ENCODE data around the gene PRSS38. TPM values are rescaled to one million over a fixed set of nuclear protein-coding genes. Genes with fewer than 3 reads are reported as not detected.

PRSS38 gene
- total RNA-seq, 6 donors from 2014 or later: not detected

GRCh38 chr1:227777646-227778045 is 37.8 kb upstream of the PRSS38 start:
- DNase-seq (no peak), ATAC-seq (ENCODE audit: low FRiP score in 2 of 2) (no peak)
- WGBS, 2 donors: 94 to 97% methylated on average over 4 of the region's 4 CpGs
- Histone ChIP-seq H3K4me3 (no peak overlapping the region), H3K27ac (no peak overlapping the region), H3K36me3 (peaks cover 0 to 43% (median 14%) of the 10 kb centered on the region in 4 donors), H3K4me1 (no peaks in the 10 kb centered on the region), H3K9me3 (no peaks in the 10 kb centered on the region), H3K27me3 (no peaks in the 10 kb centered on the region)
- TF ChIP-seq EP300 (IDR thresholded peaks at IDR 0.05) (no peak), CTCF (IDR thresholded peaks at IDR 0.05) (no peak), POLR2A (IDR thresholded peaks at IDR 0.05) (no peak), POLR2AphosphoS5 (IDR thresholded peaks at IDR 0.05) (no peak)

GRCh38 chr1:227778401-227778947 is 37.0 kb upstream of the PRSS38 start:
- TF ChIP-seq POLR2A (IDR thresholded peaks at IDR 0.05): no peak
- no peak for TF ChIP-seq CTCF (IDR thresholded peaks at IDR 0.05)
- no peak for TF ChIP-seq EP300 (IDR thresholded peaks at IDR 0.05)
- no peak for TF ChIP-seq POLR2AphosphoS5 (IDR thresholded peaks at IDR 0.05)

GRCh38 chr1:227779021-227779441 is 36.4 kb upstream of the PRSS38 start:
- ATAC-seq (ENCODE audit: low FRiP score in 2 of 2) (peak in 1 of 2 donors; percentile 36), DNase-seq (no peak)
- Histone ChIP-seq H3K9me3 (no peaks in the 10 kb centered on the region), H3K27me3 (no peaks in the 10 kb centered on the region), H3K36me3 (peaks cover 0 to 40% (median 14%) of the 10 kb centered on the region in 4 donors), H3K4me1 (no peaks in the 10 kb centered on the region), H3K4me3 (no peak overlapping the region), H3K27ac (no peak overlapping the region)
- WGBS, 2 donors: 94 to 100% methylated on average over 4 to 10 of the region's 10 CpGs
- no peak for TF ChIP-seq POLR2AphosphoS5 (IDR thresholded peaks at IDR 0.05)
- no peak for TF ChIP-seq CTCF (IDR thresholded peaks at IDR 0.05)
- no peak for TF ChIP-seq EP300 (IDR thresholded peaks at IDR 0.05)
- no peak for TF ChIP-seq POLR2A (IDR thresholded peaks at IDR 0.05)

More at GRCh38 chr1:227778401-227778947, 37.0 kb upstream of the PRSS38 start:
- H3K4me3 ChIP-seq: no peak overlapping the region
- 95 to 100% methylated on average over 3 to 8 of the region's 8 CpGs for WGBS, 2 donors
- H3K9me3 ChIP-seq: no peaks in the 10 kb centered on the region
- no peaks in the 10 kb centered on the region for H3K27me3 ChIP-seq
- no peak overlapping the region for H3K27ac ChIP-seq
- DNase-seq (no peak), ATAC-seq (ENCODE audit: low FRiP score in 2 of 2) (peak in 1 of 2 donors; percentile 67)
- peaks cover 0 to 40% (median 14%) of the 10 kb centered on the region in 4 donors for H3K36me3 ChIP-seq
- no peaks in the 10 kb centered on the region for H3K4me1 ChIP-seq

- ATAC-seq (ENCODE audit: low FRiP score in 2 of 2): no peak
- no peak for TF ChIP-seq EP300 (IDR thresholded peaks at IDR 0.05)
- DNase-seq: no peak
- peaks cover 0 to 35% (median 14%) of the 10 kb centered on the region in 4 donors for H3K36me3 ChIP-seq
- H3K9me3 ChIP-seq: no peaks in the 10 kb centered on the region
- no peaks in the 10 kb centered on the region for H3K27me3 ChIP-seq
- H3K4me3 ChIP-seq: no peak overlapping the region
- H3K27ac ChIP-seq: no peak overlapping the region
- no peaks in the 10 kb centered on the region for H3K4me1 ChIP-seq
- 95 to 96% methylated on average over 7 of the region's 7 CpGs for WGBS, 2 donors
These were observed 35.8 kb upstream of the PRSS38 start for GRCh38 chr1:227779685-227780084.

DNA sequence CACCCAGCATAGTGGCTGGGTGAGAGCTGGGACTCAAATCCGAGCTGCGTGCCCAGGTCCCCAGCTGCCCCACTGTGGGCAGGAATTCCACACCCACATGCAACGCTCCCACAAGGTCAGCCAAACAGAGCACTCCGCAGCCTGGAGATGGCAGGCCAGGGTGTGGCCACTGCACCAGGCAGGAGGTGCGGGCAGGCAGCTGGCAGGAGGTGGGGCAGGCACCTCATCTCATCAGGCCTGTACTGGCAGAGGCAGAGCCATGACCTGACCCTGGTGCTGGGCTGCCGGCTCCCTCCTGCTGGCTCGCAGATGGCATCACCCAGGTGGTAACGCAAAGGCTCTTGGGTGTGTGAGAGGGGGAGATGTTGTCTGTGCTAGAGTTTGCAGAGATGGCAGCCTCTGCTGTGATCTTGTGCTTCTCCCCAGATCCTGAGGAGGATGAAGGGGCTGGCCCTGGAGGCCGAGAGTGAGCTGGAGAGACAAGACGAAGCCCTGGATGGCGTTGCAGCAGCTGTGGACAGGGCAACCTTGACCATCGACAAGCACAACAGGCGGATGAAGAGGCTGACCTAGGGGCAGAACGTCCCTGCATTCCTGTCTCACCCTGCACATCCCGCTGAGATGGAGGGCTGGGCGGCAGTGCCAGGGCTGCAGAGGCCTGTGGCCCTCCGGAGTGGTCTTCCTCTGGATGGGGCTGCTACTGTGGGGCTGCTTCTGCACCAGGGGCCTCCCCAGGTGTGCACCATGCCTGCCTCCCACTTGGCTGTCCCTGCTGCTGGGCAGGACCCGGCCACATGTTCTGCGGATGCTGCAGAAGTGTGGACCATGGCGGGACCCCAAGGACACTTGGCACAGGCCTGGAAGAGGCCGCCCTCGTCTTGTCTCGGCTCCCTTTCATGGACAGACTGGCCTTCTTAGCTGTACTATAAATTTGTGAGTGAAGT is 35.1 kb upstream of the PRSS38 start:
- TF ChIP-seq EP300 (IDR thresholded peaks at IDR 0.05): no peak
- no peak for TF ChIP-seq POLR2AphosphoS5 (IDR thresholded peaks at IDR 0.05)
- Histone ChIP-seq H3K9me3 (no peaks in the 10 kb centered on the region), H3K27ac (no peak overlapping the region), H3K4me3 (no peak overlapping the region), H3K27me3 (no peaks in the 10 kb centered on the region), H3K4me1 (no peaks in the 10 kb centered on the region), H3K36me3 (peaks cover 0 to 33% (median 14%) of the 10 kb centered on the region in 4 donors)
- DNase-seq: peak in 1 of 2 donors; percentile 72
- ATAC-seq (ENCODE audit: low FRiP score in 2 of 2): peak in 1 of 2 donors; percentile 23
- 86 to 93% methylated on average over 13 to 20 of the region's 23 CpGs for WGBS, 2 donors
